GM10266 (cell line): Measurements from ENCODE around the gene GGPS1.

Source experiments
- DNase-seq: peaks from one replicate; pipeline ENCODE4 v3.0.0; 2012; ENCODE audit errors: extremely low spot score
- TF ChIP-seq, protein P1 (sequence below): IDR thresholded peaks from 2 replicates; pipeline ENCODE4 v1.5.1; 2012; ENCODE audit warnings: mild to moderate bottlenecking, low read depth; ENCODE audit not compliant: control insufficient read depth, insufficient read depth; ENCODE audit errors: missing control alignments

Gene GGPS1

GRCh38 chr1:235317168-235317567, 11.2 kb upstream of the GGPS1 start:
- peak; percentile 36 for DNase-seq
- TF ChIP-seq, protein P1, sequence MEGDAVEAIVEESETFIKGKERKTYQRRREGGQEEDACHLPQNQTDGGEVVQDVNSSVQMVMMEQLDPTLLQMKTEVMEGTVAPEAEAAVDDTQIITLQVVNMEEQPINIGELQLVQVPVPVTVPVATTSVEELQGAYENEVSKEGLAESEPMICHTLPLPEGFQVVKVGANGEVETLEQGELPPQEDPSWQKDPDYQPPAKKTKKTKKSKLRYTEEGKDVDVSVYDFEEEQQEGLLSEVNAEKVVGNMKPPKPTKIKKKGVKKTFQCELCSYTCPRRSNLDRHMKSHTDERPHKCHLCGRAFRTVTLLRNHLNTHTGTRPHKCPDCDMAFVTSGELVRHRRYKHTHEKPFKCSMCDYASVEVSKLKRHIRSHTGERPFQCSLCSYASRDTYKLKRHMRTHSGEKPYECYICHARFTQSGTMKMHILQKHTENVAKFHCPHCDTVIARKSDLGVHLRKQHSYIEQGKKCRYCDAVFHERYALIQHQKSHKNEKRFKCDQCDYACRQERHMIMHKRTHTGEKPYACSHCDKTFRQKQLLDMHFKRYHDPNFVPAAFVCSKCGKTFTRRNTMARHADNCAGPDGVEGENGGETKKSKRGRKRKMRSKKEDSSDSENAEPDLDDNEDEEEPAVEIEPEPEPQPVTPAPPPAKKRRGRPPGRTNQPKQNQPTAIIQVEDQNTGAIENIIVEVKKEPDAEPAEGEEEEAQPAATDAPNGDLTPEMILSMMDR = no peak

GRCh38 chr1:235319255-235319654, 9.1 kb upstream of the GGPS1 start:
- DNase-seq = no peak
- TF ChIP-seq, protein P1 = no peak

DNA sequence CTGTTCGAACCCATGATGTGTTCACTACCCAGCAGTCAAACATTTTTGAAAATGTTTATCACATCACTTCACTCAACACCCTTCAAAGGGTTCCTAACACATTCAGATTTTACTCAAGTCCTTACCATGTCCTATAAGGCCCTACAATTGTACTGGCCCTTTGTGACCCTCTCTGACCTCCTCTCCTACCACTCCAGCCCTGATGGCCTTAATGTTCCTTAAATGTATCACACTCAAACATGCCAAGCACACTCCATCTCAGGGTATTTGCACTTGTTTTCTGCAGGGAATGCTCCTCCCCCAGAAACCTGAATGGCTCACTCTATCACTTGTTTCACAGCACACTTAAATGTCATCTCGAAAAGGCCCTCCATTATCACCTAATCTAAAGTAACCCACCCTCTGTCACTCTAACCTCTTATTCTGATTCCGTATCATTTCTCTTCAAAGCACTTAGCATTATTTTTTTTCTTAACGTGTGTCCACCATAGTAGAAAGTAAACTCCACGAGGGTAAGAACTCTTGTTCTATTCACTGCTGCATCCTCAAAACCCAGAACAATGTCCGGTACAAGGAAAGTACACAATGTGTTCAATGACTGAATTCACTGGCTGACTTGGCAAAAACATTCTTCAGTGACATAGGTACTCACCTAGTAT, 7.7 kb upstream of the GGPS1 start:
- no peak for DNase-seq
- TF ChIP-seq, protein P1 = no peak

DNA sequence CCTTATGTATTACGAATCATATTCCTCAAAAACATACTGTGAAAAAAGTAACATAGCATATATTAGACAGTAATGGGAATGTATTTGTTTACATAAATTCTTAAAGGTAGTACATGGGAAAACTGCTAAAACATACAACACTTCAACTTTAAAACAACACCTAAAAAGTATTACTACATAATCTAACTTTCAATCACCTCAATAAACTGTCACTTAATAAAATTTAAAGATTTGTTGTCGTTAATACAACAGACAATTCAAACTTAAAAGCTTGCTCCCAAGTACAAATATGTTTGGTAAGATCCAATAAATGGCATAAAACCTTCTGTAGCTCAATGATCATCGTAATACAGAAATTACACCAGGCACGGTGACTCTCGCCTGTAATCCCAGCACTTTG, 4.1 kb upstream of the GGPS1 start:
- TF ChIP-seq, protein P1 = no peak
- DNase-seq = no peak

GRCh38 chr1:235325139-235325538, 3.2 kb upstream of the GGPS1 start:
- DNase-seq = no peak
- TF ChIP-seq, protein P1 = no peak

- DNase-seq = no peak
- TF ChIP-seq, protein P1 = no peak
Measured at GRCh38 chr1:235325854-235326253, 2.5 kb upstream of the GGPS1 start.

- TF ChIP-seq, protein P1 = no peak
- DNase-seq = peak; percentile 30
Measured at GRCh38 chr1:235326719-235327558, 1.4 kb upstream of the GGPS1 start.
